ENCODE data around the gene CEP170B. TPM values are rescaled to one million over a fixed set of nuclear protein-coding genes. Genes with fewer than 3 reads are reported as not detected.
"Not testable (repeated sequence)": the region's sequence is repeated elsewhere in the genome, so short reads cannot be mapped to it uniquely, and the experiment has no call there.

Gene CEP170B
- total RNA-seq, 1 donor from 2014 or later: 14.4 TPM

- H3K4me3 Mint-ChIP-seq: no peak overlapping the region
- no peak for DNase-seq (ENCODE audit: low read depth, low spot score)
Measured at GRCh38 chr14:104881369-104881979, 16.4 kb downstream of the CEP170B start.

DNA sequence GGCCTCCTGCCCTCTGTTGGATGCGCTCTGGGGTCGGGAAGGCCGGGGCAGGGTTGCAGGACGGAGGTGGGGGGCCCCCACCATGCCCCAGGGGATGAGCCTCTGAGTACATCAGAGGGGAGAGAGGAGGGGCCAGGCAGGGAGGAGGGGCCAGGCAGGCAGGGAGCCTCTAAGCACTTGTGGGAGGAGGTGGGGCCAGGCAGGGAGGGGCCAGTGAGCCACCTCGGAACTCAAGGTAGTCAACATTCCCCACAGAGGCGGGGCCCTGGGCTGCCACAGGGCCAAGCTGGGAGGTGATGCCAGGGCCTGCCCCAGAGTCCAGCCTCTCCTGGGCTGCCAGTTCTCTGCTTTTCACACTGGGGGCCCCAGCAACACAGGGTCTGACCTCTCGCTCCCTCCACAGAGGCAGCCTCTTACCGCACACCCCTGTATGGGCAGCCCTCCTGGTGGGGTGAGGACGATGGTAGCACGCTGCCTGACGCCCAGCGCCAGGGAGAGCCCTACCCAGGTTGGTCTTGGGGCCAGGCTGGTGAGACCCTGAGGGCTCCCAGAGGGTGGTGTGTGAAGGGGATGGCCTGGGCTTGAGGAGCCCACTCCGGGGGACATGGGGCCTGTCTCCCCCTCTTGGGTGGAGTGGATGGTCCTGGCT, 17.4 kb downstream of the CEP170B start:
- Mint-ChIP-seq H3K36me3 (ENCODE audit: low read depth) (no peaks in the 10 kb centered on the region), H3K9me3 (no peaks in the 10 kb centered on the region), H3K27ac (ENCODE audit: unreplicated experiment) (no peak overlapping the region), H3K4me3 (no peak overlapping the region), H3K4me1 (no peaks in the 10 kb centered on the region), H3K27me3 (ENCODE audit: low read depth) (no peaks in the 10 kb centered on the region)
- no peak for DNase-seq (ENCODE audit: low read depth, low spot score)
- no peak for TF ChIP-seq CTCF (conservative IDR thresholded peaks at IDR 0.05)

More at GRCh38 chr14:104881369-104881979, 16.4 kb downstream of the CEP170B start:
- Mint-ChIP-seq H3K27me3 (ENCODE audit: low read depth) (no peaks in the 10 kb centered on the region), H3K27ac (ENCODE audit: unreplicated experiment) (no peak overlapping the region), H3K9me3 (no peaks in the 10 kb centered on the region), H3K4me1 (no peaks in the 10 kb centered on the region), H3K36me3 (ENCODE audit: low read depth) (no peaks in the 10 kb centered on the region)
- no peak for TF ChIP-seq CTCF (conservative IDR thresholded peaks at IDR 0.05)

DNA sequence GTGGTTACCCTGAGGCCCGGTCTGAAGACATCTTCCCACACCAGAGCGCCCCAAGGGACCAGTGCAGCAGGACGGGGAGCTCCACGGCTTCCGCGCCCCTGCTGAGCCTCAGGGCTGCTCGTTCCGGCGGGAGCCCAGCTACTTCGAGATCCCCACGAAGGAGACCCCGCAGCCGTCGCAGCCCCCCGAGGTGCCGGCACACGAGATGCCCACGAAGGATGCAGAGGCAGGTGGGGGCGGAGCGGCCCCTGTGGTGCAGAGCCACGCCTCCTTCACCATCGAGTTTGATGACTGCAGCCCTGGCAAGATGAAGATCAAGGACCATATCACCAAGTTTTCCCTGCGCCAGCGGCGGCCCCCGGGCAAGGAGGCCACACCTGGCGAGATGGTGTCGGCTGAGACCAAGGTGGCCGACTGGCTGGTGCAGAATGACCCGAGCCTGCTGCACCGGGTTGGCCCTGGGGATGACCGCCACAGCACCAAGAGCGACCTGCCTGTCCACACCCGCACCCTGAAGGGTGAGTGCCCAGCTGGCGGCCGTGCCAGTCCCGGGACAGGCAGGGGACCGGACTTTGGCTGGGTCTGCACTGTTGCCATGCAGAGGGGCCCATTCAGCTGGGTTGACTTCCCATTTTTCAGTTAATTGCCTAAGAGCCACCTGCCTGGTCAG, 18.1 kb downstream of the CEP170B start:
- TF ChIP-seq CTCF (conservative IDR thresholded peaks at IDR 0.05): no peak
- H3K4me1 Mint-ChIP-seq: no peaks in the 10 kb centered on the region
- no peaks in the 10 kb centered on the region for H3K9me3 Mint-ChIP-seq
- no peaks in the 10 kb centered on the region for H3K36me3 Mint-ChIP-seq (ENCODE audit: low read depth)
- no peak overlapping the region for H3K4me3 Mint-ChIP-seq
- DNase-seq (ENCODE audit: low read depth, low spot score): no peak
- no peak overlapping the region for H3K27ac Mint-ChIP-seq (ENCODE audit: unreplicated experiment)
- no peaks in the 10 kb centered on the region for H3K27me3 Mint-ChIP-seq (ENCODE audit: low read depth)

DNA sequence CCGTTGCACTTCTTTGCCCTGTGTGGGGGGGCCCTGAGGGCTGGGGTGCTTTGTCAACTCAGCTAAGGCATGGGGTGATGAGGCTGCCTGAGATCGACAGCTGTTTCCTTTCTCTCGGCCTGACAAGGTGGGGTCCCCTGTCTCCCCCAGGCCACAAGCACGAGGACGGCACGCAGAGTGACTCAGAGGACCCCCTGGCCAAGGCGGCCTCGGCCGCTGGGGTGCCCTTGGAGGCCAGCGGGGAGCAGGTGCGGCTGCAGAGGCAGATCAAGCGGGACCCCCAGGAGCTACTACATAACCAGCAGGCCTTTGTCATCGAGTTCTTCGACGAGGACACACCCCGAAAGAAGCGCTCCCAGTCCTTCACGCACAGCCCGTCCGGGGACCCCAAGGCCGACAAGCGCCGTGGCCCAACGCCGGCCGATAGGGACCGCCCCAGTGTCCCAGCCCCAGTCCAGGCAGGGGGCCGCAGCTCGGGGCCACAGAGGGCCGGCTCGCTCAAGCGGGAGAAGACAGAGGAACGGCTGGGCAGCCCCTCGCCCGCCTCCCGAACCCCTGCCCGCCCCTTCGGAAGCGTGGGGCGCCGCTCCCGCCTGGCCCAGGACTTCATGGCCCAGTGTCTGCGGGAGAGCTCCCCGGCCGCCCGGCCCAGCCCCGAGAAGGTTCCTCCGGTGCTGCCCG, 18.8 kb downstream of the CEP170B start:
- Mint-ChIP-seq H3K27ac (ENCODE audit: unreplicated experiment) (no peak overlapping the region), H3K4me1 (no peaks in the 10 kb centered on the region), H3K27me3 (ENCODE audit: low read depth) (no peaks in the 10 kb centered on the region), H3K36me3 (ENCODE audit: low read depth) (no peaks in the 10 kb centered on the region), H3K9me3 (no peaks in the 10 kb centered on the region), H3K4me3 (no peak overlapping the region)
- TF ChIP-seq CTCF (conservative IDR thresholded peaks at IDR 0.05): no peak
- DNase-seq (ENCODE audit: low read depth, low spot score): no peak

DNA sequence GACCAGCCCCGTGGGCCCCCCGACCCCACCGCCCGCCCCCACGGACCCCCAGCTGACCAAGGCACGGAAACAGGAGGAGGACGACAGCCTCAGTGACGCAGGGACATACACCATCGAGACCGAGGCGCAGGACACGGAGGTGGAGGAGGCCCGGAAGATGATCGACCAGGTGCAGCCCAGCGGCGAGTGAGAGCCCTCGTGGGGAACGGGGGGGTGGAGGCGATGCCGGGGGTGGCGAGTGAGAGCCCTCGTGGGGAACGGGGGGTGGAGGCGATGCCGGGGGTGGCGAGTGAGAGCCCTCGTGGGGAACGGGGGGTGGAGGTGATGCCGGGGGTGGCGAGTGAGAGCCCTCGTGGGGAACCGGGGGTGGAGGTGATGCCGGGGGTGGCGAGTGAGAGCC, 19.3 kb downstream of the CEP170B start:
- not testable (repeated sequence) for H3K4me3 Mint-ChIP-seq; DNase-seq (ENCODE audit: low read depth, low spot score); H3K27me3 Mint-ChIP-seq (ENCODE audit: low read depth); H3K9me3 Mint-ChIP-seq; H3K4me1 Mint-ChIP-seq; H3K36me3 Mint-ChIP-seq (ENCODE audit: low read depth); H3K27ac Mint-ChIP-seq (ENCODE audit: unreplicated experiment)
